Upper lobe of right lung (tissue), 1 donor: ENCODE results near the gene DHRS3. TPM values are rescaled to one million over a fixed set of nuclear protein-coding genes. Genes with fewer than 3 reads are reported as not detected.
A peak's percentile ranks its signal among the peaks of the same experiment; 100 is the strongest.

Experiments used
- ATAC-seq: fragments of 200-7000 bp; cut with Tn5 transposase; one replicate; pipeline ENCODE4 v1.9.1; 2020; ENCODE audit warnings: mild to moderate bottlenecking, moderate library complexity
- DNase-seq: peaks from one replicate; pipeline ENCODE4 v3.0.0-alpha.2; 2020
- H3K27ac ChIP-seq: fragments of 200-600 bp; one replicate; pipeline ENCODE4 v1.8.0; 2022
- H3K27me3 ChIP-seq: fragments of 200-600 bp; one replicate; pipeline ENCODE4 v1.8.0; 2022; ENCODE audit warnings: mild to moderate bottlenecking
- H3K36me3 ChIP-seq: fragments of 200-600 bp; one replicate; pipeline ENCODE4 v1.8.0; 2022
- H3K4me1 ChIP-seq: fragments of 200-600 bp; one replicate; pipeline ENCODE4 v1.8.0; 2022
- H3K4me3 ChIP-seq: fragments of 200-600 bp; one replicate; pipeline ENCODE4 v1.8.0; 2022; ENCODE audit warnings: mild to moderate bottlenecking
- H3K9me3 ChIP-seq: fragments of 200-600 bp; one replicate; pipeline ENCODE4 v1.8.0; 2022
- CTCF ChIP-seq: fragments of 200-600 bp; IDR thresholded peaks from one replicate; pipeline ENCODE4 v1.8.0; 2022; ENCODE audit warnings: antibody characterized with exemption
- intact Hi-C: fragments of 100-400 bp; cut with DNase I; formaldehyde crosslinking; loops from one replicate; pipeline ENCODE4 v1.11.0; 2022
- total RNA-seq: library from RNA; stranded (reverse); fragmentation: NEBNext Ultra II Directional; extraction: Animal tissue kit (Norgen Biotek cat#: 25700); gene quantifications from one replicate; pipeline ENCODE4 v1.2.1, GENCODE V29; 2021
- donor health status: DM: no; HTN: yes; CAD: no; lungs with severe emphysema.

DHRS3 gene
- total RNA-seq, 1 donor from 2014 or later = 106 TPM

- intact Hi-C loops = no loop called here
Observed at GRCh38 chr1:12537906-12538461, 80.0 kb downstream of the DHRS3 start.

DNA sequence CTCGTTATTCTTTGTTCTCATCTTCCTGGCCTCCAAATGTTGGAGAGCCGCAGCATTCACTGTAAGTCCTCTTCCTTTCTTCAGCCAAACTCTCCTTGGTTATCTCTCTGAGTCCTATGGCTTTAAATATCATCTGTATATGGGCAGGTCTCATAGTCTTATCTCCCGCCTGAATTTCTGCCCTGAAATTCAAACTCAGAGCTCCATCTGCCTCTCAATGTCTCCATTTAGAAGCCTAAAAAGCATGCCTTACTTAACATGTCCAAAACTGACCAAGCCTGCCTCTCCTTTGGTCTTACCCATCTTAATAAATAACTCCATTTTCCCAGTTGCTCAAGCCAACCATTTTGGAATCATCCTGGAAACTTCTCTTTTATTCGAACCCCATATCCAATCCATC is 80.7 kb downstream of the DHRS3 start:
- no peaks in the 10 kb centered on the region for H3K27me3 ChIP-seq
- intact Hi-C loops = no loop called here
- no peaks in the 10 kb centered on the region for H3K36me3 ChIP-seq
- H3K27ac ChIP-seq = no peak overlapping the region
- H3K4me3 ChIP-seq = no peak overlapping the region
- TF ChIP-seq CTCF = no peak
- no peak for DNase-seq
- ATAC-seq = no peak
- peaks cover 11% of the 10 kb centered on the region for H3K4me1 ChIP-seq
- H3K9me3 ChIP-seq = peaks cover 7% of the 10 kb centered on the region

More at GRCh38 chr1:12537906-12538461, 80.0 kb downstream of the DHRS3 start:
- Histone ChIP-seq H3K27me3 (no peaks in the 10 kb centered on the region), H3K4me1 (peaks cover 11% of the 10 kb centered on the region), H3K27ac (no peak overlapping the region), H3K36me3 (no peaks in the 10 kb centered on the region), H3K9me3 (peaks cover 7% of the 10 kb centered on the region), H3K4me3 (no peak overlapping the region)
- TF ChIP-seq CTCF = no peak
- ATAC-seq (no peak), DNase-seq (peak; percentile 32)

DNA sequence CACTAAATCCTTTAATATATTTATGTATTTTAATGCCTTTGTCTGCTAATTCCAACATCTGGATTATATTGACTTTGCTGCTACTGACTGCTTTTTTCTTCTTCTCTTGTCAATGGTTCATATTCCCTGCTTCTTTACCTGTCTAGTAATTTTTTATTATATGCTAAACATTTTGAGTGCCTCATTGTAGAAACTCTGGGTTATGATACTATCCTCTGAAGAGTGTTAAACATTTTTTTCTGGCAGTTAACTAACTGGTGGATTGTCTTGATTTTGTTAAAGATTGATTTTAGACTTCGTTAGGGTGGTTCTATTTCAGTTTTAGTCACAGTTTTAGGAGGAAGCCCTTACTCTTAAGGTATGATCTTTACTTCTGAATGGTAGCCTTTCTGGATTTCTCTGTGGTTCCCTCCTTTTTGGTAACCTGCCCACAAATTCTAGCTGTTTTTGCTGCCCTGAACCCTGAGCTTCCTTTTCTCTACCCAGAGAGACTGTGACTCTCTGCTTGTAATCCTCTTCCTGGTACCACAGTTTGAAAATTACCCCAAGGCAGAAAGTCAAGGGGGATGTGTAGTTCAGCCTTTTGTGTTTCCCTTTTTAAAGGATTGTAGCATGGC is 81.9 kb downstream of the DHRS3 start:
- Histone ChIP-seq H3K4me1 (peaks cover 11% of the 10 kb centered on the region), H3K27ac (no peak overlapping the region), H3K36me3 (no peaks in the 10 kb centered on the region), H3K27me3 (no peaks in the 10 kb centered on the region), H3K9me3 (peaks cover 7% of the 10 kb centered on the region), H3K4me3 (no peak overlapping the region)
- no peak for TF ChIP-seq CTCF
- ATAC-seq (no peak), DNase-seq (no peak)
- intact Hi-C loops = no loop called here

DNA sequence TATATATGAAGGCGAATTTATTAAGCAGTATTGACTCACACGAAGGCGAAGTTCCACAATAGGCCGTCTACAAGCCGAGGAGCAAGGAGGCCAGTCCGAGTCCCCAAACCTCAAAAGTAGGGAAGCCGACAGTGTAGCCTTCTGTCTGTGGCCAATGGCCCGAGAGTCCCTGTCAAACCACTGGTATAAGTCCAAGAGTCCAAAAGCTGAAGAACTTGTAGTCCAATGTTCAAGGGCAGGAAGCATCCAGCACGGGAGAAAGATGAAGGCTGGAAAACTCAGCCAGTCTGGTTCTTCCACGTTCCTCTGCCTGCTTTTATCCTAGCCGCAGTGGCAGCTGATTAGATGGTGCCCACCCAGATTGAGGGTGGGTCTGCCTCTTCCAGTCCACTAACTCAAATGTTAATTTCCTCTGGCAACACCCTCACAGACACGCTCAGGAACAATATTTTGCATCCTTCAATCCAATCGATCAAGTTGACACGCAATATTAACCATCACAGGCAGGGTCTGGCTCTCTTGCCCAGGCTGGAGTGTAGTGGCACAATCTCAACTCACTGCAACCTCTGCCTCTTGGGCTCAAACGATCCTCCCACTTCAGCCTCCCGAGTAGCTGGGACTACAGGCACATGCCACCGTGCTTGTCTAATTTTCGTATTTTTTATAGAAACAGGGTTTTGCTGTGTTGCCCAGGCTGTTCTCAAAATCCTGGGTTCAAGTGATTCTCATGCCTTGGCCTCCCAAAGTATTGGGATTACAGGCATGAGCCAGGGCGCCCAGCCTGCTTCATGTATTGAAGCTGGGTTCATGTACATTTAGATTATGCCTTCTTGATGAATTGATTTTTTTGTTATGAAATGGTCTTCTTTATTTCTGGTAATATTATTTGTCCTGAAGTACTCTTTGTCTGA is 85.3 kb downstream of the DHRS3 start:
- peak; percentile 27 for DNase-seq
- intact Hi-C loops = no loop called here
- Histone ChIP-seq H3K36me3 (no peaks in the 10 kb centered on the region), H3K9me3 (peaks cover 7% of the 10 kb centered on the region), H3K4me3 (no peak overlapping the region), H3K4me1 (peaks cover 32% of the 10 kb centered on the region), H3K27me3 (no peaks in the 10 kb centered on the region), H3K27ac (no peak overlapping the region)
- no peak for ATAC-seq
- no peak for TF ChIP-seq CTCF

- no peak overlapping the region for H3K27ac ChIP-seq
- intact Hi-C loops = no loop called here
Observed at GRCh38 chr1:12531179-12531499, 86.9 kb downstream of the DHRS3 start.

More at GRCh38 chr1:12531179-12531499, 86.9 kb downstream of the DHRS3 start:
- Histone ChIP-seq H3K4me3 (no peak overlapping the region), H3K9me3 (peaks cover 3% of the 10 kb centered on the region), H3K27me3 (no peaks in the 10 kb centered on the region), H3K36me3 (no peaks in the 10 kb centered on the region), H3K4me1 (peaks cover 39% of the 10 kb centered on the region)
- no peak for DNase-seq
- ATAC-seq = no peak
- no peak for TF ChIP-seq CTCF
